ENCODE data around the gene ZNF140.
A peak's percentile ranks its signal among the peaks of the same experiment; 100 is the strongest.

ZNF140 gene

DNA sequence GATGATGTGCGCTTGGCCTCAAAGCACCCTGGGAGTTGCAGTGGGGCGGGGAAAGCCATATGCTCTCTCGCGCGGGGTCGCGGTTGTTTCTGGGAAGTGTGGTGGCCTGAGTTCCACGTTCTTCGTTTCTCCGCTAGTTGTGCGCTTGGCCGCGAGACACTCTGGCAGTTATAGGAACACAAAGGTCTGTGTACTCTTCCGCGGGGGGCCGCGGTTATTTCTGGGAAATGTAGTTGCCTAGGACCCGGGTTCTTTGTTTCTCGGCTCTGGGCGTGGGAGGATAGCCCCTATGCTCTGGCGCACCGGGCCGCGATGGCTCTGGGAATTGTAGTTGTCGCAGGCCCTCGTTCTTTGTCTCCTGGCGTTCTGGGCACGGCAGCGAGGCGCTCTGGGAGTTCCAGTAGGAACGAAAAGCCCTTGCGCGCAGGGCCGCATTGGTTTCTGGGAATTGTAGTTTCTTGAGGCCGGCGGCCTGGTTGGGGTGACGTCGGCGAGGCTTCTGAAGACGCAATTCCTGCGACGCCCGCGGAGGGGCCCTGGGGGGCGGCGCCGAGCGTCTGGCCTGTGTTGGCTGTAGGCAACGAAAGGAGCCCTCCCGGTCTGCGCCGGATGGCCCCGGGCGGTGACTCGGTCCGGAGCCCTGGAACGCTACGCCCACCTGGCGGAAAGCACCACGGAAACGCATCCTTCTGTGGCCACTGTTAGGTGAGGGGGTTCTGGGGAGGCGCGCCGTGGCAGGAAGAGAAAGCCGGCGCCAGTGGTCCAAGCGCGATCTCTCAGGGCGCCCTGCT, at the start of gene ZNF140:
ZNF140 (plus strand) TSS at position 556 of the 791 bp plus-strand sequence. CDS start 398 bp downstream, outside the sequence.
- CTCF ChIA-PET, result interaction anchor here (2.1 kb wide), 1 partner anchor 101 kb away, joined by 6 read pairs; the partner anchor contains the start of gene ZNF268
- Mint-ChIP-seq H3K4me3 (no peak within 1 kb of the TSS), H3K36me3 (peaks cover 48% of the 10 kb centered on the region), H3K9me3 (peaks cover 47% of the 10 kb centered on the region), H3K27ac (no peak within 1 kb of the TSS), H3K27me3 (no peaks in the 10 kb centered on the region), H3K4me1 (peaks cover 17% of the 10 kb centered on the region)
- DNase-seq, result peak; percentile 96

DNA sequence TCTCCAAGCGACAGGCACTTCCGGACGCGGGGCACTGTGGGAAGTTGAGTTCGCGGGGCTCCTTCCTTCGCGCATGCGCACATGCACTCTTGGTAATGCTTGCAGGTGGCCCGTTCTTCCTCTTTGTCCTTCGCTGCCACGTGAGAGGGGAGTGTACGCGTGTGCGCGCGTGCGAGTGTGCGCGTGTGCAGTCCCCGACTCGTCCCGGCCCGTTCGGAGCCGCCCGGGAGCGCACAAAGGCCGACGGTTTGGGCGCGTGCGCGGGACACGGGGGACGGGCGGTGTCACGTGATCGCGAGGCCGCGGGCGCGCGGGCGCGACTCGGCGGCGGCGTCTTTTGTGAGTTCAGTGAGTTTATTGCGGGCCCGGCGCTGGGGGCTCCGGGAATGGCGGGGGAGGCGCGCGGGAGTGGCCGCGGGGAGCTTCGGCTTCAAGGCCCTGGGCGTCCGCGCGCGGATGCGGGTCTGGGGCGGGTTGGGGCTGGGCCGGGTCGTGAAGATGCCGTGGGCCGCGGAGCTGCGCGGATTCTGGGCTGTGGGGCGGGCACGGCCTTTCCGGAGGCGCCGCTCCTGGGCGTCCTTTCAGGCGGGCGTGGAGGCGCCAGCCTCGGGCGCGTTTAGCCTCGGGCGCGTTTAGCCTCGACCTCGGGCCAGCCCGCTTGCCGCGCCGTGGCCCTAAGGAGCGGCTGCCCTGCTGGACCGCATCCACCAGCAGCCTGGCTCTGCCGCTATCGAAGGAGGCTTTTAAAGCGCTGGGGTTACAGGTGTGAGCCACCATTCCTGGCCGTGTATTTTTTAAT, 43.3 kb upstream of the ZNF140 start, which contains the start of gene ZNF84:
ZNF84 (plus strand) TSS at position 303 of the 799 bp plus-strand sequence. CDS start 3,959 bp downstream, outside the sequence.
- peaks cover 54% of the 10 kb centered on the region for H3K9me3 Mint-ChIP-seq

DNA sequence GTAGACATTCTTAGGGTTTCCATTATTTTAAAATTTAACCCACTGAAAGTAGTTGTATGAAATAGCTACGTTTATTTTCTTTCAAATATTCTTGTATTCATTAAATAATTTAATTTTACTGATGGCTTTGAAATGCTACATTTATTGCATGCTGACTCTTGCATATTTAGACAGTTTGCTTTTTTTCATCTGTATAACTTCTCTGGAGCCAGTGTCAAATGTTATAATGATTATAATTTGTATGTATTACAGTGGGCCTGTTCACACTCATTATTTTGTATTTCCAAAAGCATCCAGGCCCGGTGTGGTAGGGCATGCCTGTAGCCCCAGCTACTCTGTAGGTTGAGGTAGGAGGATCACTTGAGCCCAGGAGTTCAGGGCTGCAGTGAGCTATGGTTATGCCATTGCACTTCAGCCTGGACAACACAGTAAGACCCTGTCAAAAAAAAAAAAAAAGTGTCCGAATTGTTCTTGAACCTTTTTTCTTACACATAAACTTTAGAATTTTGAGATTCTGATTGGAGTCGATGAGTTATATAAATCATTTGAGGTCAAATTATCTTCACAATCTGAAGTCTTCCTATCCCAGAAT, 42.5 kb upstream of the ZNF140 start:
- Mint-ChIP-seq H3K9me3 (peaks cover 62% of the 10 kb centered on the region), H3K4me1 (peaks cover 24% of the 10 kb centered on the region), H3K4me3 (peak overlapping the region; percentile 82), H3K27ac (peak overlapping the region; percentile 98), H3K36me3 (peaks cover 62% of the 10 kb centered on the region), H3K27me3 (peaks cover 4% of the 10 kb centered on the region)
- no peak for DNase-seq
- CTCF ChIA-PET, result interaction anchor here (0.5 kb wide), 1 partner anchor 143 kb away, joined by 3 read pairs; the partner anchor contains the start of gene ZNF268

More for the DNA sequence above, 43.3 kb upstream of the ZNF140 start, which contains the start of gene ZNF84:
- CTCF ChIA-PET, result interaction anchor here (0.5 kb wide), 1 partner anchor 144 kb away, joined by 3 read pairs; the partner anchor contains the start of gene ZNF268
- Mint-ChIP-seq H3K4me3 (peak within 1 kb of the TSS; percentile 82), H3K4me1 (peaks cover 24% of the 10 kb centered on the region), H3K27me3 (peaks cover 4% of the 10 kb centered on the region), H3K27ac (peak within 1 kb of the TSS; percentile 98), H3K36me3 (peaks cover 54% of the 10 kb centered on the region)
- DNase-seq, result peak; percentile 99

DNA sequence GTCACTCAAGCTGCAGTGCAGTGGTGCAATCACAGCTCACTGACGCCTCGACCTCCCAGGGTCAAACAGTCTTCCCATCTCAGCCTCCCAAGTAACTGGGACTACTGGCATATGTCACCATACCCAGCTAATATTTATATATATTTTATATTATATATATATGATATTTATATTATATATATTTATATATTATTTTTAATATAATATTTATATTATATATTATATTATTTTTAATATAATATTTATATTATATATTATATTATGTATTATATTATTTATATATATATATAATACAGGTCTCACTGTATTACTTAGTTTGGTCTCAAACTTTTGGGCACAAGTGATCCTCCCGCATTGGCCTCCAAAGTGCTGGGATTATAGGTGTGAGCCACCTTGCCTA, 34.0 kb upstream of the ZNF140 start:
- CTCF ChIA-PET, result no interaction called here
- no peak overlapping the region for H3K4me3 Mint-ChIP-seq
- no peaks in the 10 kb centered on the region for H3K27me3 Mint-ChIP-seq
- H3K9me3 Mint-ChIP-seq, result peaks cover 80% of the 10 kb centered on the region
- DNase-seq, result no peak
- no peaks in the 10 kb centered on the region for H3K4me1 Mint-ChIP-seq
- peaks cover 94% of the 10 kb centered on the region for H3K36me3 Mint-ChIP-seq
- no peak overlapping the region for H3K27ac Mint-ChIP-seq

DNA sequence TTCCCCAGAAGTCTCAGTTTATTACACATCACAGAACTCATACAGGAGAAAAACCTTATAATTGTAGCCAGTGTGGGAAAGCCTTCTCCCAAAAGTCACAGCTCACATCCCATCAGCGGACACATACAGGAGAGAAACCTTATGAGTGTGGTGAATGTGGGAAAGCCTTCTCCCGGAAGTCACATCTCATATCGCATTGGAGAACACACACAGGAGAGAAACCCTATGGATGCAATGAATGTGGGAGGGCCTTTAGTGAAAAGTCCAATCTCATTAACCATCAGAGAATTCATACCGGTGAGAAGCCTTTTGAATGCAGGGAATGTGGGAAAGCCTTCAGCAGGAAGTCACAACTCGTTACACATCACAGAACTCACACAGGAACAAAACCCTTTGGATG, 23.3 kb upstream of the ZNF140 start:
- H3K27ac Mint-ChIP-seq, result no peak overlapping the region
- no peaks in the 10 kb centered on the region for H3K4me1 Mint-ChIP-seq
- H3K36me3 Mint-ChIP-seq, result peaks cover 63% of the 10 kb centered on the region
- H3K4me3 Mint-ChIP-seq, result no peak overlapping the region
- no peaks in the 10 kb centered on the region for H3K27me3 Mint-ChIP-seq
- CTCF ChIA-PET, result no interaction called here
- no peak for DNase-seq
- H3K9me3 Mint-ChIP-seq, result peaks cover 69% of the 10 kb centered on the region

DNA sequence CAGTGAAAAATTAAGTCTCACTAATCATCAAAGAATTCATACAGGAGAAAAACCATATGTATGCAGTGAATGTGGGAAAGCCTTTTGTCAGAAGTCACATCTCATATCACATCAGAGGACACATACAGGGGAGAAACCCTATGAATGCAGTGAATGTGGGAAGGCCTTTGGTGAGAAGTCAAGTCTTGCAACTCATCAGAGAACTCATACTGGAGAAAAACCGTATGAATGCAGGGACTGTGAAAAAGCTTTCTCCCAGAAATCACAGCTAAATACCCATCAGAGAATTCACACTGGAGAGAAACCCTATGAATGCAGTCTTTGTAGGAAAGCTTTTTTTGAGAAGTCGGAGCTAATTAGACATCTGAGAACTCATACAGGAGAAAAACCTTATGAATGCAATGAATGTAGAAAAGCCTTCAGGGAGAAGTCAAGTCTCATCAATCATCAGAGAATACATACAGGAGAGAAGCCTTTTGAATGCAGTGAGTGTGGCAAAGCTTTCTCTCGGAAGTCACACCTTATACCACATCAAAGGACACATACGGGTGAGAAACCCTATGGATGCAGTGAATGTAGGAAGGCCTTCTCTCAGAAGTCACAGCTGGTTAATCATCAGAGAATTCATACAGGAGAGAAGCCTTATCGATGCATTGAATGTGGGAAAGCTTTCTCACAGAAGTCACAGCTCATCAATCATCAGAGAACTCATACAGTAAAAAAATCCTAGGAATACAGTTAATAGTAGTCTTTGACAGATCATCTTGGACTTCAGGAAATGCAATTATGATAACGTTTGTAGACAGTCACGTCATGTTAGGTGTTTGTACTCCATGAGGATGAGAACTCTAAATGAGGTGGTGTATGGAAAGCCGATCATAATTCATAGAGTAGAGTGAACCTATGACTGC, 22.3 kb upstream of the ZNF140 start:
- Mint-ChIP-seq H3K9me3 (peaks cover 71% of the 10 kb centered on the region), H3K4me3 (no peak overlapping the region), H3K4me1 (no peaks in the 10 kb centered on the region), H3K27me3 (no peaks in the 10 kb centered on the region), H3K36me3 (peaks cover 56% of the 10 kb centered on the region), H3K27ac (no peak overlapping the region)
- no peak for DNase-seq
- CTCF ChIA-PET, result no interaction called here

DNA sequence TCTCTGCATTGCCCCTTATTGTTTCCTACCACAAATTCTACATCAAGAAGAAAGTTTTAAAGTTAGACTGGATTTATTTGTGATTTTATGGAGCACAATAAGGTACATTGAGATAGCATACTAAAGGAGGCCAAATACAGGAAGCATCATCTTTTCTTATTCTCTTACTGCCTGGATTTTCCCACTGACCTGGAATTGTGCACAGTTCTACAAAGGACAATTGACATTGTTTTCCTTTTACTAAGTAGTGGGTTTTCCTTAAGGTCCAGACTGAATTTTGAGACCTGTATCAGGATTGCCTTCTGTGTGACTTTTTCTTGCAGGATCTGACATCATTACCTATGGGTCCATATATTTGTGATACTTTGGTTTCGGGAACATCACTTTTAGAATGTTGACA, 18.8 kb upstream of the ZNF140 start:
- peaks cover 85% of the 10 kb centered on the region for H3K9me3 Mint-ChIP-seq
- no peak overlapping the region for H3K4me3 Mint-ChIP-seq
- H3K4me1 Mint-ChIP-seq, result no peaks in the 10 kb centered on the region
- H3K36me3 Mint-ChIP-seq, result peaks cover 34% of the 10 kb centered on the region
- H3K27ac Mint-ChIP-seq, result no peak overlapping the region
- H3K27me3 Mint-ChIP-seq, result no peaks in the 10 kb centered on the region
- CTCF ChIA-PET, result no interaction called here
- DNase-seq, result no peak

DNA sequence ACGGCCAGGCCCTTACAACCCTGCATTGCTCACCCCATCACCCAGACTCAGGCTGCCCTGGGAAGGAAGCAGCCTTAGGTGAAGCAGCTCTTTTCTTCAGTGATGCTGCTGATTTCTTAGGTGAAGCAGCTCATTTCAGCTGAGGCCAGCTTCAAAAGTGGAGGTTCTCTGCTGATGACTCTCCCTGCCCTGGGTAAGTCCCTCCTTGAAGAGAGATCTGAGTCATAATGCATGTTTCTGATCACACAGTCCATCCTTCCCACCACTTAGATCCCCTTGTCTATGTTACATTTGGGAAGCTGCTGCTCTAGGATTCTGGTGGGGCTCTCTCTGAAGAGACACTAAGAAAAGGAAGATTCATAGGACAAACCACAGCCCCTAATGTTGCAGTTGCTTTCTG, 17.2 kb upstream of the ZNF140 start:
- peaks cover 81% of the 10 kb centered on the region for H3K9me3 Mint-ChIP-seq
- no peak overlapping the region for H3K4me3 Mint-ChIP-seq
- CTCF ChIA-PET, result no interaction called here
- no peak overlapping the region for H3K27ac Mint-ChIP-seq
- no peaks in the 10 kb centered on the region for H3K27me3 Mint-ChIP-seq
- no peaks in the 10 kb centered on the region for H3K4me1 Mint-ChIP-seq
- H3K36me3 Mint-ChIP-seq, result peaks cover 19% of the 10 kb centered on the region
- no peak for DNase-seq

DNA sequence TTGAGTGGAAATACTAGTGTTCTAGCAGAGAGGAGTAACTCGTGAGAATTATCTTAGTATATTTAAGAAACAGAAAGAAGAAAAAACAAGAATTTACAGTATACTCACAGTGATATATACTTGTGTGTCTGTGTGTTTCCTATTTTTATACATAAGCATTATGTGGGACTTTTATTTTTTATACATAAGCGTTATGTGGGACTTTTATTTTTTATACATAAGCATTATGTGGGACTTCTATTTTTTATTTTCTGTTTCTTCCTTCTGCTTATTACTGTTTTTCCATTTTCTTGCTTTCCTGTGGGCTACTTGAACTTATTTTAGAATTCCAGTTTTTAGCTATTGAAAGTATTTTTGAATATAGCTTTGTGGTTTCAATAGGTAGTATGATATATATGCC, 6.9 kb upstream of the ZNF140 start:
- DNase-seq, result no peak
- peaks cover 52% of the 10 kb centered on the region for H3K9me3 Mint-ChIP-seq

DNA sequence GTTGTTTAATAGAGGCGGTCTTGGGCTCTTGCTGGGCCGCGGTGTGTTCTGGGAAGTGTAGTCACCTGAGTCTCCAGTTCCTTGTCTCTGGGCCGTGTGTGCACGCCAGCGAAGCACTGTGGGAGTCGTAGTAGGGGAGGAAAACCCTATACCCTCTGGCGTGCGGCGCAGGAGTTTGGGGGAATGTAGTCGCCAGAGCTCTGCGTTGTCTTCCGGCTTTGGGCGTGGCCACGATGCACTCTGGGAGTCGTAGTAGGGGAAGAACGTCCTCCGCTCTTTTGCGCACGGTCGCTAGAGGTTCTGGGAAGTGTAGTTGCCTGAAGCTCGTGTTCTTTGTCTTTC, 726 bp upstream of the ZNF140 start:
- peak; percentile 99 for DNase-seq
- H3K9me3 Mint-ChIP-seq, result peaks cover 49% of the 10 kb centered on the region
- H3K36me3 Mint-ChIP-seq, result peaks cover 43% of the 10 kb centered on the region
- H3K27ac Mint-ChIP-seq, result no peak overlapping the region
- H3K27me3 Mint-ChIP-seq, result no peaks in the 10 kb centered on the region
- H3K4me3 Mint-ChIP-seq, result no peak overlapping the region
- peaks cover 17% of the 10 kb centered on the region for H3K4me1 Mint-ChIP-seq
- CTCF ChIA-PET, result interaction anchor here (2.1 kb wide), 1 partner anchor 101 kb away, joined by 6 read pairs; the partner anchor contains the start of gene ZNF268

More for the DNA sequence above, 6.9 kb upstream of the ZNF140 start:
- peaks cover 8% of the 10 kb centered on the region for H3K36me3 Mint-ChIP-seq
- no peaks in the 10 kb centered on the region for H3K4me1 Mint-ChIP-seq
- CTCF ChIA-PET, result no interaction called here
- H3K27ac Mint-ChIP-seq, result no peak overlapping the region
- no peak overlapping the region for H3K4me3 Mint-ChIP-seq
- H3K27me3 Mint-ChIP-seq, result no peaks in the 10 kb centered on the region

DNA sequence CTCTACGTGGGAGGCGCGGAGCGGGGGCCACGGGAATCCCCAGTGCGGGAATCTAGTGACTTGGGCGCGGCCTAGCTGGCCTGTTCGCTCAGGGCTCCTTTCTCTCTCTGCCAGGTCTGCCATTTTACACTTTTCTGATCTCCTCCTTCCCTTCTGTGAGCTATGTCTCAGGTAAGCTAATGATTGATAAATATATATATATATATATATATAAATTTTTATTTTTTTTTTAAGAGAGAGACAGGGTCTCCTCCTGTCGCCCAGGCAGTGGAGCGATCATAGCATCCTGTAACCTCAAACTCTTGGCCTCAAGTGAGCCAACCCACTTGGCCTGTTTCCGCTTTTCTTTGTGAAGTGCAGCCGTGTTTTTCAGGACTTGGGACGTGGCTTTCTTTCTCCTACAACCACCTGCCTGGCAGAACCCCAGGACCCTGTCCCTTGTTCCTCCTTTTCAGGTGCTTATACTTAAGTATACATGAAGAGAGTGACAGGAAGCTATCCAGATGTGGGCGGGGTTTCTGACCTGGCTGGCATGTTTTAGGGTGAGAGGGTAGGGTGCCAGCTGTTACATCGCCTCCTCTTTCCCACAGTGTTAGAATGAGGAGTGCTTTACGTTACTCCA, 547 bp downstream of the ZNF140 start:
- no peak overlapping the region for H3K4me3 Mint-ChIP-seq
- peaks cover 51% of the 10 kb centered on the region for H3K9me3 Mint-ChIP-seq
- H3K4me1 Mint-ChIP-seq, result peaks cover 17% of the 10 kb centered on the region
- DNase-seq, result peak; percentile 22
- H3K27ac Mint-ChIP-seq, result no peak overlapping the region
- CTCF ChIA-PET, result interaction anchor here (2.1 kb wide), 1 partner anchor 100 kb away, joined by 6 read pairs; the partner anchor contains the start of gene ZNF268
- H3K27me3 Mint-ChIP-seq, result no peaks in the 10 kb centered on the region
- H3K36me3 Mint-ChIP-seq, result peaks cover 54% of the 10 kb centered on the region

DNA sequence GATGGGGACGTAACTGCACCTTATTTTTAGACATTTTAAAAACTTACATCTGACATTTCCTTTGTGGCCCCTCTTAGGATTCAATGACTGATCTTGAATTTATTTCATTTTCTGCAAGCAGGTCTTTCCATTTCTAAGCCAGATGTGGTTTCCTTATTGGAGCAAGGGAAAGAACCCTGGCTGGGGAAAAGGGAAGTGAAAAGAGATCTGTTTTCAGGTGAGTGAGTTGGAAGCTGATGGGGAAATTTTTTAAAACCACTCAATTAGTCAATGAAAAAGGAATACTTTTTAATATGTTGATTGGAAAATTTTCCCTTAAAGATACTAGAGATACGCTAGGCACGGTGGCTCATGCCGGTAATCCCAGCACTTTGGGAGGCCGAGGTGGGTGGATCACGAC, 2.6 kb downstream of the ZNF140 start:
- CTCF ChIA-PET, result no interaction called here
- no peak overlapping the region for H3K4me3 Mint-ChIP-seq
- peaks cover 64% of the 10 kb centered on the region for H3K36me3 Mint-ChIP-seq

DNA sequence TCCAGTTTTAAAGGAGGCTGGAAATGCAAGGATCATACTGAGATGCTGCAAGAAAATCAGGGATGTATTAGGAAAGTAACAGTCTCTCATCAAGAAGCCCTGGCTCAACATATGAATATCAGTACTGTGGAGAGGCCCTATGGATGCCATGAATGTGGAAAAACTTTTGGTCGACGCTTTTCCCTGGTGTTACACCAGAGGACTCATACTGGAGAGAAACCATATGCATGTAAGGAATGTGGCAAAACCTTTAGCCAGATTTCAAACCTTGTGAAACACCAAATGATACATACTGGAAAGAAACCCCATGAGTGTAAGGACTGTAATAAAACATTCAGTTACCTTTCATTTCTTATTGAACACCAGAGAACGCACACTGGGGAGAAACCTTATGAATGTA, 24.9 kb downstream of the ZNF140 start:
- Mint-ChIP-seq H3K9me3 (peaks cover 83% of the 10 kb centered on the region), H3K27me3 (no peaks in the 10 kb centered on the region), H3K36me3 (peaks cover 83% of the 10 kb centered on the region), H3K27ac (no peak overlapping the region), H3K4me3 (no peak overlapping the region), H3K4me1 (no peaks in the 10 kb centered on the region)
- no peak for DNase-seq
- CTCF ChIA-PET, result no interaction called here

More for the DNA sequence above, 2.6 kb downstream of the ZNF140 start:
- no peak overlapping the region for H3K27ac Mint-ChIP-seq
- H3K9me3 Mint-ChIP-seq, result peaks cover 46% of the 10 kb centered on the region
- H3K27me3 Mint-ChIP-seq, result no peaks in the 10 kb centered on the region
- H3K4me1 Mint-ChIP-seq, result peaks cover 17% of the 10 kb centered on the region
- DNase-seq, result no peak

Measured in activated naive CD4-positive, alpha-beta T cell treated with anti-CD3 and anti-CD28 coated beads, Interleukin-2, amount 10 ng/mL, durations not matched to agents 7 days and 5 days (primary cell).